ENCODE measurements around the gene PEX26. TPM values are rescaled to one million over a fixed set of nuclear protein-coding genes. Genes with fewer than 3 reads are reported as not detected.

PEX26 gene
- total and polyA plus RNA-seq, 12 donors, result 8.4 to 57.8 (median 34.0) TPM

GRCh38 chr22:18058371-18059093 is 19.3 kb upstream of the PEX26 start:
- H3K9me3 ChIP-seq (replicated peaks in 1 of 3), result no peaks in the 10 kb centered on the region
- H3K27ac ChIP-seq, result peak overlapping the region in 2 of 5 donors; percentile 90 to 92
- H3K36me3 ChIP-seq (replicated peaks in 1 of 2), result no peaks in the 10 kb centered on the region
- H3K4me3 ChIP-seq, result no peak overlapping the region
- TF ChIP-seq, protein P1, sequence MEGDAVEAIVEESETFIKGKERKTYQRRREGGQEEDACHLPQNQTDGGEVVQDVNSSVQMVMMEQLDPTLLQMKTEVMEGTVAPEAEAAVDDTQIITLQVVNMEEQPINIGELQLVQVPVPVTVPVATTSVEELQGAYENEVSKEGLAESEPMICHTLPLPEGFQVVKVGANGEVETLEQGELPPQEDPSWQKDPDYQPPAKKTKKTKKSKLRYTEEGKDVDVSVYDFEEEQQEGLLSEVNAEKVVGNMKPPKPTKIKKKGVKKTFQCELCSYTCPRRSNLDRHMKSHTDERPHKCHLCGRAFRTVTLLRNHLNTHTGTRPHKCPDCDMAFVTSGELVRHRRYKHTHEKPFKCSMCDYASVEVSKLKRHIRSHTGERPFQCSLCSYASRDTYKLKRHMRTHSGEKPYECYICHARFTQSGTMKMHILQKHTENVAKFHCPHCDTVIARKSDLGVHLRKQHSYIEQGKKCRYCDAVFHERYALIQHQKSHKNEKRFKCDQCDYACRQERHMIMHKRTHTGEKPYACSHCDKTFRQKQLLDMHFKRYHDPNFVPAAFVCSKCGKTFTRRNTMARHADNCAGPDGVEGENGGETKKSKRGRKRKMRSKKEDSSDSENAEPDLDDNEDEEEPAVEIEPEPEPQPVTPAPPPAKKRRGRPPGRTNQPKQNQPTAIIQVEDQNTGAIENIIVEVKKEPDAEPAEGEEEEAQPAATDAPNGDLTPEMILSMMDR (IDR thresholded peaks at IDR 0.05), result no peak
- no peak for TF ChIP-seq POLR2A (IDR thresholded peaks at IDR 0.05)
- DNase-seq, result no peak
- intact Hi-C loops (cut with DNase I), result no loop called here
- H3K4me1 ChIP-seq (replicated peaks in 1 of 2), result peaks cover 26 to 27% of the 10 kb centered on the region in 2 donors
- 92 to 98% (median 96%) methylated on average over 7 of the region's 7 CpGs for WGBS, 4 donors
- no peaks in the 10 kb centered on the region for H3K27me3 ChIP-seq

DNA sequence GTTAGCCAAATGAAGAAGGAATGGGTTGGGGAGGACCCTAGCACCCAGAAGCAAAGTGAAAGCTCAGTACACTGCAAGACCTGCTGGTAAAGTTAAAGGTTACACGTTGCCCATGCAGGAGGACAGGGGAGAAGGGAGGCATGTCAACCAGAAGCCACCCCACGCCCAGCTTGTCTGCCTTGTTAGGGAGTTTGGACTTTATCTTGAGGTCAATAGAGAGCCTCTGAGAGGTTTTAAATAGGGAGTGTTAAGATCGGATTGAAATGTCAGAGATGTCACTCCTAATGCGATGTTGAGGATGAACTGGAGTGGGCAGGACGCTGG is 18.7 kb upstream of the PEX26 start:
- Histone ChIP-seq H3K36me3 (replicated peaks in 1 of 2) (no peaks in the 10 kb centered on the region), H3K4me3 (no peak overlapping the region), H3K27ac (no peak overlapping the region), H3K9me3 (replicated peaks in 1 of 3) (no peaks in the 10 kb centered on the region), H3K27me3 (no peaks in the 10 kb centered on the region), H3K4me1 (replicated peaks in 1 of 2) (peaks cover 26 to 27% of the 10 kb centered on the region in 2 donors)
- no peak for DNase-seq
- intact Hi-C loops (cut with DNase I), result no loop called here
- 77 to 89% (median 83%) methylated on average over 5 of the region's 5 CpGs for whole genome bisulfite sequencing, 4 donors
- TF ChIP-seq, protein P1 (IDR thresholded peaks at IDR 0.05), result no peak
- TF ChIP-seq POLR2A (IDR thresholded peaks at IDR 0.05), result no peak

GRCh38 chr22:18059473-18059872 is 18.3 kb upstream of the PEX26 start:
- 95 to 96% (median 95%) methylated on average over 3 of the region's 3 CpGs for WGBS, 4 donors
- no peak overlapping the region for H3K4me3 ChIP-seq
- no peak for DNase-seq
- intact Hi-C loops (cut with DNase I), result no loop called here
- no peaks in the 10 kb centered on the region for H3K36me3 ChIP-seq (replicated peaks in 1 of 2)
- H3K27ac ChIP-seq, result no peak overlapping the region
- peaks cover 26 to 27% of the 10 kb centered on the region in 2 donors for H3K4me1 ChIP-seq (replicated peaks in 1 of 2)
- no peaks in the 10 kb centered on the region for H3K27me3 ChIP-seq
- TF ChIP-seq POLR2A (IDR thresholded peaks at IDR 0.05), result no peak
- TF ChIP-seq, protein P1 (IDR thresholded peaks at IDR 0.05), result no peak
- no peaks in the 10 kb centered on the region for H3K9me3 ChIP-seq (replicated peaks in 1 of 3)

DNA sequence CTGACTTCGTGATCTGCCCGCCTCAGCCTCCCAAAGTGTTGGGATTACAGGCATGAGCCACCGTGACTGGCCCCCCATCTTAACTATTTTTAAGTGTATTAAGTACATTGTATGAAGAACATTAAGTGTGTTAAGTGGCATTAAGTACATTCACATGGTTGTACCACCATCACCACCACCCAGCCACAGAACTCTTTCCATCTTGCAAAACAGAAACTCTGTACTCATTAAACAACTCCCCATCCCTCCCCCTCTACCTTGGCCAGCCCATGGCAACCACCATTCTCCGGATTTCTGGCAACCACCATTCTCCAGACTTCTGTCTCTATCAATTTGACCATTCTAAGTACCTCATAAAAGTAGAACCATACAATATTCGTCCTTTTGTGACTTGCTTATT is 17.8 kb upstream of the PEX26 start:
- Histone ChIP-seq H3K4me1 (replicated peaks in 1 of 2) (peaks cover 26 to 27% of the 10 kb centered on the region in 2 donors), H3K36me3 (replicated peaks in 1 of 2) (no peaks in the 10 kb centered on the region), H3K4me3 (no peak overlapping the region), H3K27ac (no peak overlapping the region), H3K9me3 (replicated peaks in 1 of 3) (no peaks in the 10 kb centered on the region), H3K27me3 (no peaks in the 10 kb centered on the region)
- intact Hi-C loops (cut with DNase I), result no loop called here
- TF ChIP-seq, protein P1 (IDR thresholded peaks at IDR 0.05), result no peak
- TF ChIP-seq POLR2A (IDR thresholded peaks at IDR 0.05), result no peak
- WGBS, 4 donors, result 84 to 94% (median 90%) methylated on average over 5 of the region's 5 CpGs
- DNase-seq, result no peak
